ENCODE data around the gene OR6C68.

GRCh38 chr12:55470088-55470829 lies 21.9 kb upstream of the OR6C68 start, which contains the start of gene OR6C70:
- TF ChIP-seq TAF1 (IDR thresholded peaks at IDR 0.05; ENCODE audit: low read depth, low read length) (no peak), SPI1 (IDR thresholded peaks at IDR 0.05; ENCODE audit: low read depth, low read length) (no peak), POLR2AphosphoS5 (IDR thresholded peaks at IDR 0.05; ENCODE audit: low read depth, low read length) (no peak), POLR2A (IDR thresholded peaks at IDR 0.05; ENCODE audit: low read depth, low read length) (no peak), POU2F2 (IDR thresholded peaks at IDR 0.05; ENCODE audit: low read depth, low read length) (no peak), PAX5 (IDR thresholded peaks at IDR 0.05; ENCODE audit: insufficient read depth, low read length, severe bottlenecking) (no peak)

Measured in GM12891 (cell line).